NCI-H1105 treated with DMSO at 0.1 percent for 48 hours (cell line): ENCODE results near the gene HSD17B11.
"Not testable (repeated sequence)": the region's sequence is repeated elsewhere in the genome, so short reads cannot be mapped to it uniquely, and the experiment has no call there.

Experiments used
- DNase-seq: peaks from one replicate; lab custom pipeline; 2025; lab: John Stamatoyannopoulos, UW

The HSD17B11 gene

DNA sequence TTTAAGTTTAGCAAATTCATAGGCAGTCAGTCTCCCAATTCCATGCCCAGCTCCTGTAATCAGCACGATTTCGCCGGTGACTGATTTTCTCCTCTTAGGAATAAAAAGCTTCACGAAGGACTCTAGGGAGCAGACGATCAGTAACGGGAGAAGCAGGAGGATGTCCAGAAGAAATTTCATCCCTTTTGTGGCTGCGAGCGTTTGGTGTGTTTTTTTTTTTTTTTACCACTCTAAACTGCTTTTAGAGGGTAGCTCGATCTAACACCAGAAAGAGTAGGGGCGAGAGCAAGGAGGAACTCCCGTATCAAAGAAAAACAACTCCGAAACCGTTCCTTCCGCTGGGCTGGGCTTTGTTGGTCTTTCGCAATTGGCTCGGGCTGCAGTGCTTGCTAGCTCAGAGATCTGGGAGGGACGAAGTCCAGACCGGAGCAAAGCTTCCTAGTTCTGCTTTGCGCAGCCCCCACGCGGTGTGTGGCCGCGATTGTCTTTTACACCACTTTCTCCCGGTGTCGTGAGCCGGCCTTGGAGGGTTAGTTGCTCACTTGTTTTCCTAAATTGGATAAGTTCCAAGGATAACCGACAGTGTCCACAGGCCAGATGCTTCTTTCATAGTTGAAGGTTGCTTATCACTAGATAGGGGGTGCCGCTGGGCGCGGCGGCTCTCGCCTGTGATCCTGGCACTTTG is at the start of gene HSD17B11:
Gene HSD17B11, minus strand, starts transcription at position 298 of the 685 bp plus-strand sequence. Its CDS starts 118 bp downstream, at position 180.
- DNase-seq = peak; percentile 62

GRCh38 chr4:87433342-87433741 is 42.4 kb upstream of the HSD17B11 start:
- no peak for DNase-seq

DNA sequence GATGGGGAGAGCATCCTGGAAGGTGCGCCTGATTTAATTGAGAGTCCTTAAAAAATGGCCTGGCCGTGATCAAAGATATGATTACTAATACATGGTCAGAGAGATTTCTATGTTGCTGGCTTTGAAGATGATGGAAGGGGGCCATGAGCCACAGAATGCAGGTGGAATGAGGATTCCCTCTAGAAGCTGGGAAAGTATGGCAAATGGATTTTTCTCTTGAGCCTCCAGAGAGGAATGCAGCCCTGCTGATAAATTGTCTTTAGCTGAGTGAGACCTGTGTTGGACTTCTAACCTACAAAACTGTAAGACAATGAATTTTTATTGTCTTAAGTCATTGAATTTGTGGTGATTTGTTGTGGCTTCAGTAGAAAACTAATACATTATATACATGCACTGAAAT is 39.0 kb upstream of the HSD17B11 start:
- no peak for DNase-seq

- DNase-seq = no peak
These were observed 38.0 kb upstream of the HSD17B11 start for GRCh38 chr4:87428979-87429378.

DNA sequence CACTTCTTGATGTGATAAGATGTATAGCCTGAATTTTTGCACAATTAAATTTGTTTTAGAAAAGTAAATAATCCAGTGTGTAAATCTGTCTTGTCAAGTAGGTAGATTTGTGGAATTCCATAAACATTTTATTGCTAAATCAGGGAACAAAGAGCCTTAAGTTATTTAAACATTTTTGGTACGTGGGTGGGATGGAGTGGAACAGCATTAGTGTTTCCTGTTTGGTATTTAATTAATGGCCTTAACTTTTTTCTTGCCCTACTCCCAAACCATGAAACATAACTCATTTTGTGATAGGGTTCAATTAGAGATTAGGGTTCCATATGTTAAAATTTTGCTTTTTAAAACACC is 36.5 kb upstream of the HSD17B11 start:
- no peak for DNase-seq

GRCh38 chr4:87426865-87427517 is 36.0 kb upstream of the HSD17B11 start:
- no peak for DNase-seq

- DNase-seq = no peak
These were observed 34.7 kb upstream of the HSD17B11 start for GRCh38 chr4:87425711-87426110.

- DNase-seq = peak; percentile 7
These were observed 33.1 kb upstream of the HSD17B11 start for GRCh38 chr4:87424099-87424543.

DNA sequence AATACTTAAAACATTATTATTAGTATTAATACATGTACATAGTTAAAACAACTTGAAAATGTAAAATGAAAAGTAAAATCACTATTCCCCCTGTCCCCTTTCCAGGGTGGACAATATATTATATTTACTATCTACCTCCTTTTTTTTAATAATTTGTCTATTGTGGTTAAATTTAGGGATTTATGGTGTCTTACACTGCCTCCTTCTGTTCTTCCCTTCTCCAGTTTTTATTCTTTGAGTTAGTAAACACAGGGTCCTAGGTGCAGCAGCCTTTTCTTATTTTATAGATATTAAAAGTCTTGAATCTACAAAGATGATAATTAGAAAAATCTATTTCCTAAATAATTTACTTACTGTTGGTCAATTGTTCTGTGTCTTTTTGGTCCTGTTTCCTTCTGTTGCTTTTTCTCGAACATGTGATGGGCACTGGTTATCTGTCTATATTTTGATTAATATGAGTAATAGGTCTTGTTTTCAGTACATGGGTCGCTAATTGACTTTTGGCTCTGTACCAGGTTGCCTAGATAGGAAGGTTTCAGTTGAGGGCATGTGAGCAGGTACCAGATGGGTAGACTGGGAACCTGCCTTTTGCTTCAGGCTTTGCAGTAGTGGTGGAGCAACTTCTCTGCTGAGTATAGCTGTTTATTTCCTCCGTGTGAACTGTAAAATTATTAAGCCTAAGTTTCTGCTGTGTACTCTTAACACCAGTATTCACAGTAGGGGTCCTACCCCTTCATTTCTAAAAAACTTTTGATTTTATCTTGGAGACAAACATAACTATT is 32.5 kb upstream of the HSD17B11 start:
- DNase-seq = peak; percentile 73

DNA sequence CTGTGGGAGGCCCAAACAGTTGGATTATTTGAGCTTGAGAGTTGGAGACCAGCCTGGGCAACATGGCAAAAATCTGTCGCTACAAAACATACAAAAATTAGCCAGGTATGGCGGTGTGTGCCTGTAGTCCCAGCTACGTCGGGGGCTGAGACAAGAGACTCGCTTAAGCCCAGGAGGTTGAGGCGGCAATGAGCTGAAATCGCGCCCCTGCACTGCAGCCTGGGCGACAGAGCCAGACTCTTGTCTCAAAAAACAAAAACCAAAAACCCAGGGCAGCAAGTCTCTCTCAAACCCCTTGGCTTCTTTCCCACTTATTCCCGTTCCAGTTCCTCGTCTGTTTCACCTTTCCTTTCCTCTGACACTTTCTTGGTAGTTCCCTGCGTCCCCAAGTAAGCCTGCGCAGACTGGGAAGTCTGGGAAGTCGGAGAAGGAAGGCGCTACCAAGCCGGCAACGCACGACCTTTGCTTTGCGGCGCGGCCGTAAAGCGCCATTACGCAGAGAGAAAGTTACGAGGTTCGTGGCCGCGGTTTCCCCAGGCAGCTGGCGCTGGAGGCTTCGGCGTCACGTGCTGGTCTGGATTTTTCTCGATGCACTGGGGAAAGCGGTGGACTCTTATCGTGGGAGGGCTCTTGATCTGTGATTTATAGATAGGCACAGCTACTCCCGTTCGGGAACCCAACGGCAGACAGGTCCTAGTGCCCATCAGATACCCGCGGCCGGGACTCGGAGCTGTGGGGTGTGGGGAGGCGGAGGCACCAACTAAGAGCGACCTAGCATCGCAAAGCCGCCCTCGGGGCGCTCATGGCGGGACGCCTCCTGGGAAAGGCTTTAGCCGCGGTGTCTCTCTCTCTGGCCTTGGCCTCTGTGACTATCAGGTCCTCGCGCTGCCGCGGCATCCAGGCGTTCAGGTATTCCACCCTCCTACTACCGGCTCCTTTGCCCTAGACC is 31.4 kb upstream of the HSD17B11 start, which contains the start of gene NUDT9:
Gene NUDT9, plus strand, starts transcription at position 470 of the 949 bp plus-strand sequence. Its CDS starts 333 bp downstream, at position 803.
- peak; percentile 89 for DNase-seq

GRCh38 chr4:87420276-87420830 is 29.4 kb upstream of the HSD17B11 start:
- DNase-seq = no peak

DNA sequence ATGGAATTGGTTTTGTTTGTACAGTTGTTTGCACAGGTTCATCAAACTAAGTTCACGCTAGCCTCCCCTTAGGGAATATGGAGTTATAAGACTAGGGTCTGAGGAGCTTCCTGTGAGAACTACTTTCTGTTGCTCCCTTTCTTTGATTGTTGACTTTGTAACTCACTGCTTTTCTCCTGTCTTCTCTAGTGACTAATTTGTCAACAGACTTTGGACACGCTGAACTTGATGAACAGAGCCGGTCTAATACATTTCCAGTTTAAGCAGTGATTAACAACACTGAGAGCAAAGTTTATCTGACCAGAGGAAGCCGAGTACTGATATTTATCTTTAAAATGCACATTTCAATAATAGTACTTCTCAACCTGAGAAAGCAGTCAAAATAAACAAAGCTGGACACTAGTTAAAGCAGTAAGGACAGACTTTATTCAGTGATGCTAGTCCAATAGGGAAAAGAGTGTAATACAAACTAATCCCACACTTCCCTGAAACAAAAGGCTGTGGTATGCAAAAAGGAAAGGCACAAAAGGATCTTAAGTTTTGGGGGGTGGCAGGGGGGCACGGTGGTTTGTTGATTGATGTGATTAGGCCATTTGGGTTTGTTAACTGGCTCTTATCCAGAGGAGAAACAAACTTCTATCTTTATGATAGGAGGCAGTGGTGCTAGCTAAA is 28.7 kb upstream of the HSD17B11 start:
- no peak for DNase-seq

GRCh38 chr4:87418410-87418809 is 27.4 kb upstream of the HSD17B11 start:
- not testable (repeated sequence) for DNase-seq

DNA sequence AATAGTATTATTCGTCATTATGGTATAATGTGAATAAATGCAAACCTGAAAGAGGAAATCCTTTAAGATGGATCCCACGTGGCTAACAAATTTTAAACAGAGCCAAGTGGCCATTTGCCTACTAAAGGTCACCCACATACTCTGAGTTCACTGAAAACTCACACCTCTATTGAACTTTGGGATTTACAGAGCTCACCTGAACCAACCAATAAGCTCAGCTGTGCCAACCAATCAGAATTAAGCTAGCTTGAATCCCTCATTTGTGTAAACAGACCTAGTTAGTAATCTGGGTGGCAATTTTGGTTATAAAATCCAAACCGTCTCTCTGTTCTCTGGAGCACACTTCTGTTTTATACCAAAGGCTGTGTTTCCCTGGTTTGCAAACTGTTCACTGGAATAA is 26.0 kb upstream of the HSD17B11 start:
- DNase-seq = no peak

DNA sequence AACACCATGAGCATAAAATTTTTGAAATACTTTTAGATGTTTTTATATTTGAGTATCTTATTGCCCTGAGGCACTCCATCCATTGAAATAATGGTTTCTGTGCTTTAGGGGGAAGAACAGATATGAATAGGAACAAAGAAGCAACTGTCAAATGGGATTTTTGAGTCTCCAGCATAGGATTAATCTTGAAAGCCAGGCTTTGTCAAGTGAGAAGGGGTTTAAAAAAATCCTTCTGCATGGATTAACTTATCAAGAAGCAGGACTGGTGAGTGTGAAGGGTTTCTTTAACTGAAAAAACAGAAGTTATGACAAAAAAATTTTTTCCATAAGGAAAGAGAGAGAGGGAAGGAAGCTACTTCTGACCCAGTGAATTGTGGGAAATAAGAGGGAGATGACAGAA is 23.8 kb upstream of the HSD17B11 start:
- DNase-seq = no peak

- DNase-seq = no peak
These were observed 19.7 kb upstream of the HSD17B11 start for GRCh38 chr4:87410679-87411078.

GRCh38 chr4:87410157-87410556 is 19.2 kb upstream of the HSD17B11 start:
- no peak for DNase-seq

- DNase-seq = no peak
These were observed 18.5 kb upstream of the HSD17B11 start for GRCh38 chr4:87409420-87409939.

DNA sequence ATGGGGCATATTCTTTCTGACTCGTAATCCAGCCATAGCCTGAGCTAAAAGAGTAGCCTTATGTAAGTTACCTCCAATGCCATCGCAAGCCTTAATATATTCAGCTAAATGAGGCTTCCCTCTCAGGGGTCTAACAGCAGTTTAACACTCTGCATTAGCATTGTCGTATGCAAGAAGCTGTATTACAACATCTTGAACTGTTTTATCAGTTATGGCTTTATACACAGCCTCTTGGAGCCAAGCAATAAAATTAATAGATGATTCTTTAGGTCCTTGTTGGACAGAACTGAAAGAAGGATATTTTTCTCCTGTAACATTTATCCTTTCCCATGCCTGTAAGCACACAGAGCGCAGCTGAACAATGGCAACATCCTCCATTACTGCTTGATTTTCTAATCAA is 15.9 kb upstream of the HSD17B11 start:
- DNase-seq = not testable (repeated sequence)

DNA sequence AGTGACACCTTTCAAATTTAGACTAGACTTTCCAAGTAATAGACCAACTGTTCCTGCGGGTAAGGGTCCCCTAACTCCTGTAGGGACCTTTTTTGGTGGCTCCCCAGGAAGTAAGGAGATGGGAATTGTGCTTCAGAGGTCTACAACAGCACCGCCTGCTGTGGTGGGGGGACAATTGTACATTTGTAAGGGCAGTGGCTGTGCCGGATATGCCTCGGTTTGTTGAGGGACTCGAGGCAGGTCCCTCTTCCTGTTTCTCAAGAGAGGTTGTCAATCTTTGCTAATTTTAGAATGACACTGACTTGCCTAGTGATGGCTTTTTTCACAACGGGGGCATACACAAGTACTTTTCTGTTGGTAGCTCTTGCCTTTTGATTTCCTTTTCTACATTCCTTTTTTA is 15.5 kb upstream of the HSD17B11 start:
- no peak for DNase-seq
